ENCODE measurements around the gene SLAIN1.

The SLAIN1 gene

GRCh38 chr13:77715233-77715891 lies 17.9 kb downstream of the SLAIN1 start:
- DNase-seq = no peak

GRCh38 chr13:77716692-77717091 lies 19.2 kb downstream of the SLAIN1 start:
- no peak for DNase-seq

- no peak for DNase-seq
These were observed 20.0 kb downstream of the SLAIN1 start for GRCh38 chr13:77717508-77717907.

- DNase-seq = no peak
These were observed 21.6 kb downstream of the SLAIN1 start for GRCh38 chr13:77719128-77719527.

GRCh38 chr13:77720988-77721387 lies 23.5 kb downstream of the SLAIN1 start:
- DNase-seq = no peak

GRCh38 chr13:77724092-77724491 lies 26.6 kb downstream of the SLAIN1 start:
- no peak for DNase-seq

GRCh38 chr13:77725071-77725470 lies 27.6 kb downstream of the SLAIN1 start:
- no peak for DNase-seq

GRCh38 chr13:77728265-77729125 lies 31.0 kb downstream of the SLAIN1 start:
- no peak for DNase-seq

- DNase-seq = no peak
These were observed 32.2 kb downstream of the SLAIN1 start for GRCh38 chr13:77729502-77730221.

- DNase-seq = no peak
These were observed 33.1 kb downstream of the SLAIN1 start for GRCh38 chr13:77730572-77730971.

GRCh38 chr13:77732287-77732686 lies 34.8 kb downstream of the SLAIN1 start:
- DNase-seq = no peak

GRCh38 chr13:77733674-77734073 lies 36.2 kb downstream of the SLAIN1 start:
- DNase-seq = no peak

- DNase-seq = no peak
These were observed 40.2 kb downstream of the SLAIN1 start for GRCh38 chr13:77737583-77738200.

GRCh38 chr13:77740097-77740735 lies 42.7 kb downstream of the SLAIN1 start:
- DNase-seq = no peak

- no peak for DNase-seq
These were observed 43.6 kb downstream of the SLAIN1 start for GRCh38 chr13:77740931-77741596.

- DNase-seq = no peak
These were observed 44.1 kb downstream of the SLAIN1 start for GRCh38 chr13:77741597-77741972.

- DNase-seq = no peak
These were observed 45.3 kb downstream of the SLAIN1 start for GRCh38 chr13:77742801-77743200.

- no peak for DNase-seq
These were observed 48.3 kb downstream of the SLAIN1 start for GRCh38 chr13:77745784-77746183.

- no peak for DNase-seq
These were observed 51.9 kb downstream of the SLAIN1 start for GRCh38 chr13:77749344-77749880.

- no peak for DNase-seq
These were observed 54.3 kb downstream of the SLAIN1 start for GRCh38 chr13:77751513-77752456.

Data from 8988T (cell line).